HL-60 (cell line): ENCODE measurements around the gene MDM1.

Experiments used
- CTCF ChIP-seq: IDR thresholded peaks from one replicate; pipeline ENCODE4 v1.5.1; 2011; ENCODE audit warnings: low read length, control low read depth, inconsistent platforms; ENCODE audit not compliant: insufficient read depth
- GABPA ChIP-seq: IDR thresholded peaks from 2 replicates; pipeline ENCODE4 v1.6.1; 2012; ENCODE audit warnings: low read depth
- POLR2AphosphoS5 ChIP-seq: IDR thresholded peaks from 2 replicates; pipeline ENCODE4 v1.6.1; 2012; ENCODE audit warnings: low read depth
- SPI1 ChIP-seq: IDR thresholded peaks from 2 replicates; pipeline ENCODE4 v1.6.1; 2012; ENCODE audit warnings: low read depth, mild to moderate bottlenecking, borderline replicate concordance

GRCh38 chr12:68304626-68305025 is 27.5 kb downstream of the MDM1 start:
- no peak for TF ChIP-seq CTCF
- no peak for TF ChIP-seq GABPA
- TF ChIP-seq POLR2AphosphoS5: no peak
- no peak for TF ChIP-seq SPI1
